HEK293 (cell line): ENCODE data around the gene ADCY4.
A peak's percentile ranks its signal among the peaks of the same experiment; 100 is the strongest.

ENCODE experiments used
- CTCF ChIA-PET: fragments of 350-600 bp; formaldehyde crosslinking; extraction: SDS; loops from one replicate; lab custom pipeline; 2021; ENCODE audit warnings: antibody characterized with exemption; lab: Yijun Ruan, JAX
- POLR2A ChIA-PET: fragments of 300-600 bp; formaldehyde crosslinking; extraction: SDS; loops from one replicate; lab custom pipeline; 2020; ENCODE audit warnings: antibody characterized with exemption, inconsistent platforms; lab: Yijun Ruan, JAX
- H3K27ac ChIP-seq: fragments of 200-500 bp; sonication (Bioruptor generic); 2 replicates; pipeline ENCODE4 v1.5.1; 2014; ENCODE audit warnings: low read depth, low read length, control low read depth, inconsistent platforms; ENCODE audit errors: extremely low read depth
- H3K36me3 ChIP-seq, 2 experiments: fragments of 200-500 bp in 1 of 2; sonication (Bioruptor generic) in 1 of 2; 1 replicate in 1 of 2; 2 replicates in 1 of 2; pipeline ENCODE4 v1.5.1; 2014 to 2017; ENCODE audit warnings: inconsistent platforms in 2 of 2, low read length in 2 of 2; ENCODE audit not compliant: control insufficient read depth in 2 of 2, insufficient read depth in 1 of 2
- H3K4me1 ChIP-seq: fragments of 200-500 bp; sonication (Bioruptor generic); 2 replicates; pipeline ENCODE4 v1.5.1; 2014; ENCODE audit warnings: mild to moderate bottlenecking, low read length, inconsistent platforms; ENCODE audit not compliant: control insufficient read depth, insufficient read depth
- H3K4me3 ChIP-seq: 2 replicates; pipeline ENCODE4 v1.5.1; 2011; ENCODE audit warnings: low read depth, mild to moderate bottlenecking, control low read depth, low read length, moderate library complexity
- H3K9me3 ChIP-seq: fragments of 200-500 bp; sonication (Bioruptor generic); 2 replicates; pipeline ENCODE4 v1.5.1; 2014; ENCODE audit warnings: low read depth, low read length, inconsistent platforms; ENCODE audit not compliant: control insufficient read depth, insufficient read depth
- ATF2 ChIP-seq: fragments of 450-650 bp; formaldehyde crosslinking; IDR thresholded peaks from 2 replicates; pipeline ENCODE4 v1.5.1; 2016; ENCODE audit warnings: missing biosample characterization, missing genetic modification characterization, low read depth
- CTCF ChIP-seq: fragments of 450-650 bp; formaldehyde crosslinking; IDR thresholded peaks from 2 replicates; pipeline ENCODE4 v1.5.1; 2016; ENCODE audit warnings: missing biosample characterization, missing genetic modification characterization
- GFI1B ChIP-seq: fragments of 450-650 bp; formaldehyde crosslinking; IDR thresholded peaks from 2 replicates; pipeline ENCODE4 v1.5.1; 2016; ENCODE audit warnings: missing biosample characterization, missing genetic modification characterization
- ZEB2 ChIP-seq: fragments of 450-650 bp; formaldehyde crosslinking; IDR thresholded peaks from 2 replicates; pipeline ENCODE4 v1.5.1; 2016; ENCODE audit warnings: missing biosample characterization, missing genetic modification characterization
- ZNF157 ChIP-seq: fragments of 450-650 bp; formaldehyde crosslinking; IDR thresholded peaks from 2 replicates; pipeline ENCODE4 v1.5.1; 2016; ENCODE audit warnings: missing biosample characterization, missing genetic modification characterization
- ZNF214 ChIP-seq: fragments of 450-650 bp; formaldehyde crosslinking; IDR thresholded peaks from 2 replicates; pipeline ENCODE4 v1.5.1; 2017; ENCODE audit warnings: missing biosample characterization, mild to moderate bottlenecking, missing genetic modification characterization, borderline replicate concordance
- ZNF266 ChIP-seq: fragments of 450-650 bp; formaldehyde crosslinking; IDR thresholded peaks from 2 replicates; pipeline ENCODE4 v1.5.1; 2016; ENCODE audit warnings: missing biosample characterization, missing genetic modification characterization, low read depth
- ZNF280D ChIP-seq: fragments of 450-650 bp; formaldehyde crosslinking; IDR thresholded peaks from 2 replicates; pipeline ENCODE4 v1.5.1; 2016; ENCODE audit warnings: missing biosample characterization, missing genetic modification characterization
- ZNF311 ChIP-seq: fragments of 450-650 bp; formaldehyde crosslinking; IDR thresholded peaks from 2 replicates; pipeline ENCODE4 v1.5.1; 2017; ENCODE audit warnings: missing biosample characterization, missing genetic modification characterization, borderline replicate concordance
- ZNF529 ChIP-seq: fragments of 450-650 bp; formaldehyde crosslinking; IDR thresholded peaks from 2 replicates; pipeline ENCODE4 v1.5.1; 2017; ENCODE audit warnings: missing genetic modification characterization, missing biosample characterization; ENCODE audit not compliant: insufficient replicate concordance
- ZNF530 ChIP-seq: fragments of 450-650 bp; formaldehyde crosslinking; IDR thresholded peaks from 2 replicates; pipeline ENCODE4 v1.5.1; 2016; ENCODE audit warnings: low read depth, missing biosample characterization, missing genetic modification characterization
- ZNF548 ChIP-seq: fragments of 450-650 bp; formaldehyde crosslinking; IDR thresholded peaks from 2 replicates; pipeline ENCODE4 v1.5.1; 2016; ENCODE audit warnings: missing biosample characterization, missing genetic modification characterization
- ZNF600 ChIP-seq: fragments of 450-650 bp; formaldehyde crosslinking; IDR thresholded peaks from 2 replicates; pipeline ENCODE4 v1.5.1; 2016; ENCODE audit warnings: missing biosample characterization, missing genetic modification characterization
- ZNF792 ChIP-seq: fragments of 450-650 bp; formaldehyde crosslinking; IDR thresholded peaks from 2 replicates; pipeline ENCODE4 v1.5.1; 2016; ENCODE audit warnings: missing biosample characterization, missing genetic modification characterization
- ZSCAN16 ChIP-seq: fragments of 450-650 bp; formaldehyde crosslinking; IDR thresholded peaks from 2 replicates; pipeline ENCODE4 v1.5.1; 2016; ENCODE audit warnings: missing biosample characterization, missing genetic modification characterization
- ZSCAN23 ChIP-seq: fragments of 450-650 bp; formaldehyde crosslinking; IDR thresholded peaks from 2 replicates; pipeline ENCODE4 v1.5.1; 2016; ENCODE audit warnings: missing biosample characterization, missing genetic modification characterization
- TF ChIP-seq, protein P1 (sequence below): fragments of 450-650 bp; formaldehyde crosslinking; IDR thresholded peaks from 2 replicates; pipeline ENCODE4 v1.5.1; 2016; ENCODE audit warnings: missing biosample characterization, missing genetic modification characterization

Gene ADCY4

GRCh38 chr14:24280797-24281460, 53.9 kb downstream of the ADCY4 start (continued):
- TF ChIP-seq, protein P1, sequence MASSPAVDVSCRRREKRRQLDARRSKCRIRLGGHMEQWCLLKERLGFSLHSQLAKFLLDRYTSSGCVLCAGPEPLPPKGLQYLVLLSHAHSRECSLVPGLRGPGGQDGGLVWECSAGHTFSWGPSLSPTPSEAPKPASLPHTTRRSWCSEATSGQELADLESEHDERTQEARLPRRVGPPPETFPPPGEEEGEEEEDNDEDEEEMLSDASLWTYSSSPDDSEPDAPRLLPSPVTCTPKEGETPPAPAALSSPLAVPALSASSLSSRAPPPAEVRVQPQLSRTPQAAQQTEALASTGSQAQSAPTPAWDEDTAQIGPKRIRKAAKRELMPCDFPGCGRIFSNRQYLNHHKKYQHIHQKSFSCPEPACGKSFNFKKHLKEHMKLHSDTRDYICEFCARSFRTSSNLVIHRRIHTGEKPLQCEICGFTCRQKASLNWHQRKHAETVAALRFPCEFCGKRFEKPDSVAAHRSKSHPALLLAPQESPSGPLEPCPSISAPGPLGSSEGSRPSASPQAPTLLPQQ (tag by site-specific recombination), result no peak

DNA sequence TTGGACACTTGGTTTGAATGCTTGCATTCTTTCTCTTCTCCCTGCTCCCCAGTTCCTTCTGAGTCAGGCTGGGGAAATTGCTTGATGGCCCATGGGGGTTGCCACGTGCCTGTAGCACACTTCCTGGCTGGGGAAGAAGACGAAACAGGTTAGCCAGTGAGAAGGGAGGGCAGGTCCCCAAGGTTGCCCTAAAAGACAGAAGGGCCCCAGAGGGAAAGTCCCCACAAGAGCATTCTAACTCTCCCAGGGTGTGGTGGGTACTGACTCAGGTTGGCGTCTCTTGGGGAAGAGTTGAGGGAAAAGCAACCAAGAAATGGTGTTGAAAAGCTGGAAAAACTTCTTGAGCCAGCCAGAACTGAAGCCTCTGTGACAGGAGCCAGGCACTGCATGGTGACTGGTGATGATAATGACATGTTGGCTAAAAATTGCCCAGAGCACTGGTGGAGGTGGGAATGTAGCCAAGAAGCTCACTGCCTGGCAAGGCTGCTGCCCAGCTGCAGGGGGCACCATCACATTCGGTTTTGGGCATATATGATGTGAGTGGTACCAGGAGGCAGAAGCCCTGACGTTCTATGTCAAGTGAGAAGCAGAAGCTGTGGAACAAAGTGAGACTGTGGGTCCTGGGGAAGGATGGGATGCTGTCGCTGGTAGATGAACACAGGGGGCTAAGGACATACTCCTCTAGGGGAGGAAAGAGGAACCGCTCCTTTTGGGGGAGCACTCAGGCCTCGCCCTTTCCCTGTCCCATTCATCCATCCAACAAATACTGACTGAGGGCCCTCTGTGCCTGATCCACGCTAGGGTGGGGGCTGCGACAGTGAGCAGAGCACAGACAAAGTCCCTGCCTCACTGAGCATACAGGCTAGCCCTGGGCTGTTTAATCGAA, 55.3 kb downstream of the ADCY4 start:
- ChIA-PET CTCF (interaction anchor here (2.2 kb wide), 1 partner anchor 18 kb away, joined by 12 read pairs; no protein-coding TSS in a partner anchor), POLR2A (interaction anchor here (2.9 kb wide), 1 partner anchor 8 kb away, joined by 14 read pairs; the partner anchor contains the start of gene RABGGTA)
- no peaks in the 10 kb centered on the region for H3K4me1 ChIP-seq
- H3K36me3 ChIP-seq, result no peaks in the 10 kb centered on the region
- no peak overlapping the region for H3K27ac ChIP-seq
- TF ChIP-seq CTCF (peak; percentile 70; the same call in 1 of the 2 replicates), ZNF266 (no peak)
- H3K9me3 ChIP-seq, result no peaks in the 10 kb centered on the region
- no peak overlapping the region for H3K4me3 ChIP-seq

- no peak overlapping the region for H3K27ac ChIP-seq
- H3K4me1 ChIP-seq, result no peaks in the 10 kb centered on the region
- ChIA-PET POLR2A (interaction anchor here (0.5 kb wide), 1 partner anchor 107 kb away, joined by 3 read pairs; no protein-coding TSS in a partner anchor), CTCF (interaction anchor here (0.6 to 2.2 kb wide), 7 partner anchors 19 to 220 kb away, joined by 3 to 12 read pairs (median 5); partner anchors contain the start of genes CIDEB and TINF2)
- no peak overlapping the region for H3K4me3 ChIP-seq
- TF ChIP-seq ZNF529 (tag by site-specific recombination) (no peak), ZNF548 (tag by site-specific recombination) (no peak), ATF2 (tag by site-specific recombination) (no peak), ZNF530 (tag by site-specific recombination) (no peak), ZNF600 (no peak), ZNF311 (tag by site-specific recombination) (no peak), ZNF792 (tag by site-specific recombination) (no peak), ZNF214 (tag by site-specific recombination) (no peak), ZSCAN23 (no peak), ZNF157 (tag by site-specific recombination) (no peak), ZNF280D (tag by site-specific recombination) (no peak), ZEB2 (tag by site-specific recombination) (no peak), GFI1B (tag by site-specific recombination) (no peak), ZSCAN16 (tag by site-specific recombination) (no peak)
- no peaks in the 10 kb centered on the region for H3K9me3 ChIP-seq
- H3K36me3 ChIP-seq, result no peaks in the 10 kb centered on the region
These were observed 56.4 kb downstream of the ADCY4 start for GRCh38 chr14:24278424-24278823.
